Fibroblast of lung (primary cell): ENCODE measurements around the gene GRIK5.
A peak's percentile ranks its signal among the peaks of the same experiment; 100 is the strongest.

Experiments
- EZH2 ChIP-seq: IDR thresholded peaks from 2 replicates; pipeline ENCODE4 v1.5.1; 2012; ENCODE audit warnings: low read length, control low read depth, mild to moderate bottlenecking; ENCODE audit errors: missing control alignments
- TF ChIP-seq, protein P1 (sequence below), 2 donors: IDR thresholded peaks in 1 of 2; conservative IDR thresholded peaks in 1 of 2; 1 replicate in 1 of 2; 2 replicates in 1 of 2; pipeline ENCODE4 v1.5.1; 2011 to 2012; ENCODE audit warnings: low read length in 2 of 2, control low read depth in 1 of 2, inconsistent platforms in 1 of 2, low read depth in 1 of 2, mild to moderate bottlenecking in 1 of 2

DNA sequence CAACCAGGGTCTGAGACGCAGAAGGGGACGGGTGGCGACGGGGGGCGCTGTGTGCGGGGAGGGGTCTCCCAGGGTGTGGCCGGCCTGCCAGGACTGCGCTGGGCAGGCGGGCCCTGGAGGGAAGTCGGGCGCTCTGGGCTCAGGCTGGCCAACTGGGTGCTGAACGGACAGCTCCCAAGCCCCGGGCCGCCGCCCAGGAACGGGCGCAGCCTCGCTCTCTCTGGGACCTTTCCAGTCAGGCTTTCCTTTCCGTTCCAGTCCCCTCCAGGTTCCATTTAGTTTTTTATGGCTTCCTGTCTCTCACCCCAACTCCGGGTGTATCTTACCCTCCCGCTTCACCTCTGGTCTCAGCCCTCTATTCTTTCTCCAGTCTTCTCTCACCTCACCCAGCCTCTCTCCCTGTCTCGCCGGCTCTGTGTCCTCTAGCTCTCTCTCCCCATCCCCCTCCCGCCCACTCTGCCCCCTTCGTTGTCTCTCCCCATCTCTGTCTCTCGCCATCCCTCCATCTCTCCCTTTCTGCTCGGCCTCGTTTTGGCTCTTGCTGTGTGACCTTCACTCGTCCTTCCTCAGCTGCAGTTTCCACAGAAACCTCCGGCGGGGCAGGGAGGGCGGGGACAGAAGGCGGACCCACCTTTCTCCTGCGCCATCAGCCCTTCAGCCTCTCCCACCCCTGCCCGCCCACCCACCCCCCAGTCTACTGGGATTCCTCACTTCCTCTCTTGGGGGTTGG, 72.7 kb downstream of the GRIK5 start:
- TF ChIP-seq, protein P1, sequence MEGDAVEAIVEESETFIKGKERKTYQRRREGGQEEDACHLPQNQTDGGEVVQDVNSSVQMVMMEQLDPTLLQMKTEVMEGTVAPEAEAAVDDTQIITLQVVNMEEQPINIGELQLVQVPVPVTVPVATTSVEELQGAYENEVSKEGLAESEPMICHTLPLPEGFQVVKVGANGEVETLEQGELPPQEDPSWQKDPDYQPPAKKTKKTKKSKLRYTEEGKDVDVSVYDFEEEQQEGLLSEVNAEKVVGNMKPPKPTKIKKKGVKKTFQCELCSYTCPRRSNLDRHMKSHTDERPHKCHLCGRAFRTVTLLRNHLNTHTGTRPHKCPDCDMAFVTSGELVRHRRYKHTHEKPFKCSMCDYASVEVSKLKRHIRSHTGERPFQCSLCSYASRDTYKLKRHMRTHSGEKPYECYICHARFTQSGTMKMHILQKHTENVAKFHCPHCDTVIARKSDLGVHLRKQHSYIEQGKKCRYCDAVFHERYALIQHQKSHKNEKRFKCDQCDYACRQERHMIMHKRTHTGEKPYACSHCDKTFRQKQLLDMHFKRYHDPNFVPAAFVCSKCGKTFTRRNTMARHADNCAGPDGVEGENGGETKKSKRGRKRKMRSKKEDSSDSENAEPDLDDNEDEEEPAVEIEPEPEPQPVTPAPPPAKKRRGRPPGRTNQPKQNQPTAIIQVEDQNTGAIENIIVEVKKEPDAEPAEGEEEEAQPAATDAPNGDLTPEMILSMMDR (conservative IDR thresholded peaks at IDR 0.05 in 1 of 2, IDR thresholded peaks at IDR 0.05 in 1 of 2; ENCODE audit: low read depth in 1 of 2, low read length in 2 of 2), result no peak
- TF ChIP-seq EZH2, result peak; percentile 57
